GM18870 (cell line): ENCODE measurements around the gene FBXO8.

ENCODE experiments used
- ATAC-seq: cut with Tn5 transposase; IDR thresholded peaks from one replicate; pipeline ENCODE4 v1.9.1; 2021; ENCODE audit warnings: moderate library complexity; ENCODE audit not compliant: unreplicated experiment

Gene FBXO8

GRCh38 chr4:174210952-174211490 lies 72.4 kb downstream of the FBXO8 start:
- no peak for ATAC-seq

DNA sequence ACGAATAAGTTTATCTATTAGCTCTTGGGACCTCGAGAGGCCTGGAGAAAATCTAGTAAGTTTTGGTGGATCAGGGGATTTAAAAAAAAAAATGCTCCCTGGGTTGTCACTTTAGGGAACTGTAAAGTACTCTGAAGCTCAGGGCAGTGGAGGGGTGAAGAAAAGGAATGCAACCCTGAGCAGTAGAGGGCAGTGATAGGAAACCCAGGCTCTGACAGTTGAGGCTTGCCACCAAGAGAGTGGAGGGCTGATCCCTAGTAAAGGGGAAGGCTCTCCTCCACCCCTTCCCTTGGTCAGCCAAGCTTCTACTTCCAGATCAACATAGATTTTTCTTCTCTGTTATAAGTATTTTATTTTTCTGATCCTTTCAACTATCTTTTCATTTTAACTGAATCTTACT lies 73.1 kb downstream of the FBXO8 start:
- ATAC-seq = no peak

DNA sequence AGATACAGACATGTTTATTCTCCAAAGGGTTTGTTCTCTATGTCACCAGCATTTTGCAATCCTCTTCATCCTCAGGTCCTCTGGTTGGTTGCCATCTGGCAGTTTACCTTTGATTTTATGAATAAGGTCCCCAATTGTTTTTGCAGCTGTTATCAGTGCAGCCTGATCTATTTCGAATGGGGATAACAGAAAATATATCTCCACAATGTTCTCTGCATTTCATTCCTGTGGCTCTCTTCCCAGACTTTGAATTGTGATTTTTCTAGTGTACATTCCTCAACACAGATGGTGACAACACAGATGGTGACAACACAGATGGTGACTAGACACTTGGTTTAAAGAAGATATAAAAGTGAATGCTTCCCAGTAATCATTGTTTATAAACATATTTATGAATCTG lies 74.1 kb downstream of the FBXO8 start:
- ATAC-seq = no peak

DNA sequence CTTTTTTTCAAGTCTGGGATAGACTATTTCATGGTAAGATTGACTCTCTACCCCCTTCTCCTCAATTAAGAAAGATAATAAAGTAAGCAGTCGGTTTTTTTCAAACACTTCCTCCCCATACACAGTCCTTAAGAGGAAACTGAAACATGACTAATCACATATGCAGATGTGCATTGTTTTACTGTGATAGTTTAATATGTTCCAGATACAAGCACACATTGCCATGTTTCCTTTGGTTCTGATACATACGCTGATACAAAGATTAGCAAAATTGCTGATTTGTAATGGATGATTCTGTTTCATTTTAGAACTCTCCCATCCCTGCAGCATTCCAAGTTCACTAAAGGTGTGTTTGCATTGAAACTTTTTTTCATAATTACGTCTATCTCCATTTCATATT lies 76.1 kb downstream of the FBXO8 start:
- ATAC-seq = no peak

GRCh38 chr4:174204164-174204831 lies 79.2 kb downstream of the FBXO8 start:
- ATAC-seq = no peak

DNA sequence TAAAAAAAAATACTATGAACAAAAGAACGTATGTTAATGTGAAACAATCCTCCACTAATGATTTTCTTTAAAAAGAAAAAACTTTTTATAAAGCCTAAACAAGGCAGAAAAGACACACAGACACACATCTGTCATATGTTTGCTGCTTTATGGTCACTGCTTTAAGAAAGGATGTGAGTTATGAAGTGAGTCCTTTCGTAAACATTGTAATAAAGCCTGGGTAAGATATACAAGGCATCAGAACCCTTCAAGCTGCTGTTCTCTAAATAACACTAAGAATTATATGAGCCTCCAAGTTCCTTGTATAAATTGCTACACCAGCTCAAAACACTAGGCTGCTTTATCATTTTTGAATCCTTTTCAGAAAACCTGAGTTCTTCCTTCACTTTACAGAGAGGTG lies 81.6 kb downstream of the FBXO8 start:
- ATAC-seq = no peak

DNA sequence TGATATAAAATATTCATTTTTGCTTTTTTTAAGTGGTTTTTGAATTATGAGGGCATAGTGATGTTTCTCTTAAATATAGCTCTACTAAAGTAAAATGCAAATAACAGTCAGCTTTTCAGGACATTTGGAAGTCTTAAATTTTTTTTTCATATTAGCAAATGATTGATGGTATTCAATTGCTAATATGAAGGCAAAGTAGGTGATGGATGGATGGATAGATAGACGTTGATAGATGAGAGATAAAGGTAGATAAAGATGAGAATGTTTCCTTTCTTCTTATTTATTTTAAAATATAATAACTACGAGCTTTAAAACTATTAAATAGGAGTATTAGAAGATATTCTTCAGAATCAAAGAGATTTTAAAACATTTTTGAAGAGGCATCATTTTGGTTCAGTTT lies 83.7 kb downstream of the FBXO8 start:
- ATAC-seq = no peak

DNA sequence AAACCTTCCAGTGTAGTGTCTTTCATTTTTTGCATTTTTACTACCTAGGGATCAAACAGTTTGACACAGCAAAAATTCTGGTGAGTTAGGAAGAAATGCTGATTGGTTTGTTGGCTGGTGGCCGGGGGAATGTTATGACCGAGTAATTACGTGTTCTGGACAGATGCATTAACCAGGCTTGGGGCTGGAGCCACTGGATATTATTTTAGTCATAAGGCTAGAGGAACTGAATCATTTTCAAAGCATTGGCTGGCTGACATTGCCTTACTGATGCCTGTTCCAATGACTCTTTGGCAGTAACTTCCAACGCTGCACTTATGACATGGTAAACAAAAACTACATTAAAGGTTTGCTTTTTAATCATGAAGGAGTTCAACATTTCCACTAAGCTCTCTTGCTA lies 84.6 kb downstream of the FBXO8 start:
- ATAC-seq = no peak

DNA sequence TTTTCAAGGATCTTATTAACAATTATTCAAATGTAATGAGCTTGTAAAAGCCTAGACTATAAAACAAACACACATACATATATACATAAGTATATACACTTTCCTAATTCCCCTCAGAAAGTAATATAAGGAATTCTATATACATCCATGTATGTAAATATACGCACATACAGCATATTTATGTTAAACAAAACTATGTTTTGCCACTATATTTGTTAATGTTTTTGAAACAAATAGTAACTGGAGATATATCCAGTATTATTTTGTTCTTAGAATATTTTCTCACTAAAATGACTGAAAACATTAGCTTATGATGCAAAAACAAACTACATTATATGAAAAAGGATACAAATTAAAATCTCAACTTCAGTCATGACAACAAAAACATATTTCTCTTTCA lies 85.1 kb downstream of the FBXO8 start:
- no peak for ATAC-seq

GRCh38 chr4:174193438-174194374 lies 89.8 kb downstream of the FBXO8 start:
- ATAC-seq = no peak

DNA sequence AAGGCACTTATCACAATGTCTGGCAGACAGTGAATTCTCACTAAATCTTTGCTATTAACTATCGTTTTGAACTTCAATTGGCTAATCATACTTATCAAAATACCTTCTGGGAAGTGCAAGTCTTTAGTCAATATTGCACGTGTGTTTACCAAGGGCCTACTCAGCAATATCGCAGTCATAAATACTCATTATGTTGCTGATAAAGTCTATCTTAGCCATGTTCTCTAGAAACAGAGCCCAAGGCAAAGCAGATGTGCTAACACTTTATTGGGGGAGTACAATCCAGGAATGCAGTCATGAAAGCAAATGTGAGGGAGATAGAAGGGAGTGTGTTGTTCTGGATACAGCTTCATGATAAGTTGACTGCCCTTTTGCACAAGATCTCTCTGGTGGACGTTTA lies 90.5 kb downstream of the FBXO8 start:
- no peak for ATAC-seq

DNA sequence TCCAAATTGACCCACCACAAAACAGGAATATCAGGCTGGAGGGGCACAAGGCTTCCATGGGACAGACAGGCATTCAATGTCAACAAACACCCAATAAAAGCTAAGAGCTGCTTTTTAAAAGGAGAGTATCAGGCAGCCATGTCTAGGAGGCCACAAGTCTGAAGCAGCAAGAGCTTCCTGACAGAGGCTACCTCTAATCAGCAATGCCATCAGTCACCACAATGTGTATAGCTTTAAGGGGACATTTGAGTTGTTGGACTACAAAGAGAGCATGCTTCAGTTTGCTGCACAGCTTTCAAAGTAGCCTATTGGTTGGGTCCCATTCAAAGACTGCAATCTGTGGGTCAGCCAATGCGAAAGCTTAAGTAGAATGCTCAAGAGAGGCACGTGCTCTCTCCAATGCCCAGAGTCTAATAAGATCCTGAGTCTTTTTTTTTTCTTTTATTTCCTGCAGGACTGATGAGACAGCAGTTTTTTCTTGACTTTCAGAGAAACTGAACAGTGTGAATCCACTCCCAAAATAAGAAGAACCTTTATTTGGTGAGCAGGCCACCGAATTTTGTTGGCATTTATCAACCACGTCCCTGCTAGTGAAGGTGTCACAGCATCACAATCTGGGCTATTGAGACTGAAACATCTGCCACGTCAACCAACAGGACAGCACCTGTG lies 92.5 kb downstream of the FBXO8 start:
- ATAC-seq = no peak

DNA sequence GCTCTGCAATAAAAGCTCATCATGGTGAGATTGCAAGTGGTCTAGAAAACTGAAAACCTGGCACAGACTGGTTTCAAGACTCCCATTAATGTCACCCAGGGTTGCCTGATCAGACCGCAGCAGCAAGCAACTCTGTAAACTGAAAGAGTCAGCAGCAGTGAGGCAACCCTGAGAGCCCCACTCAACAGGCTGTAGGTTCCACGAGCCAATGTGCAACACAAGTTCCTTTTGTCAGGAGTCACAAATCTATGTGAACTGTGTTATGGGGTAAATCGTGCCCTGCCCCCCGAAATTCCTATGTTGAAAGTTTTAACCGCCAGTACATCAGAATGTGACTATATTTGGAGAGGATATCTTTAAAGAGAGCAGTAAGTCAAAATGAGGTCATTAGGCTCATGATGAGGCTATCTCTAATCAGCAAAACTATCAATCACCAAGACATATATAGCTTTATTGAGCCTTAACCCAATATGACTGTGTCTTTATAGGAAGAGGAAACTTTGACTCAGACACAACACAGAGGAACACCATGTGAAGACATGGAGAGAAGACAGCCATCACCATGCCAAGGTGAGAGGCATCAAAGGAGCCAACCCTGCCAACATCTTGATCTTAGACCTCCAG lies 94.0 kb downstream of the FBXO8 start:
- ATAC-seq = no peak
